Measurements from ENCODE around the gene LARGE1.

Gene LARGE1

GRCh38 chr22:33476716-33477115 is 443.6 kb downstream of the LARGE1 start:
- DNase-seq (ENCODE audit: low read depth): peak; percentile 53
- TF ChIP-seq, protein P1, sequence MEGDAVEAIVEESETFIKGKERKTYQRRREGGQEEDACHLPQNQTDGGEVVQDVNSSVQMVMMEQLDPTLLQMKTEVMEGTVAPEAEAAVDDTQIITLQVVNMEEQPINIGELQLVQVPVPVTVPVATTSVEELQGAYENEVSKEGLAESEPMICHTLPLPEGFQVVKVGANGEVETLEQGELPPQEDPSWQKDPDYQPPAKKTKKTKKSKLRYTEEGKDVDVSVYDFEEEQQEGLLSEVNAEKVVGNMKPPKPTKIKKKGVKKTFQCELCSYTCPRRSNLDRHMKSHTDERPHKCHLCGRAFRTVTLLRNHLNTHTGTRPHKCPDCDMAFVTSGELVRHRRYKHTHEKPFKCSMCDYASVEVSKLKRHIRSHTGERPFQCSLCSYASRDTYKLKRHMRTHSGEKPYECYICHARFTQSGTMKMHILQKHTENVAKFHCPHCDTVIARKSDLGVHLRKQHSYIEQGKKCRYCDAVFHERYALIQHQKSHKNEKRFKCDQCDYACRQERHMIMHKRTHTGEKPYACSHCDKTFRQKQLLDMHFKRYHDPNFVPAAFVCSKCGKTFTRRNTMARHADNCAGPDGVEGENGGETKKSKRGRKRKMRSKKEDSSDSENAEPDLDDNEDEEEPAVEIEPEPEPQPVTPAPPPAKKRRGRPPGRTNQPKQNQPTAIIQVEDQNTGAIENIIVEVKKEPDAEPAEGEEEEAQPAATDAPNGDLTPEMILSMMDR (IDR thresholded peaks at IDR 0.05; ENCODE audit: low read depth, low read length): no peak
- no peak for TF ChIP-seq MYC (IDR thresholded peaks at IDR 0.05; ENCODE audit: low read depth, low read length)
- no peak for TF ChIP-seq MAX (IDR thresholded peaks at IDR 0.05; ENCODE audit: low read depth, low read length)
- TF ChIP-seq POLR2A (IDR thresholded peaks at IDR 0.05; ENCODE audit: extremely low read depth, insufficient read length): no peak

DNA sequence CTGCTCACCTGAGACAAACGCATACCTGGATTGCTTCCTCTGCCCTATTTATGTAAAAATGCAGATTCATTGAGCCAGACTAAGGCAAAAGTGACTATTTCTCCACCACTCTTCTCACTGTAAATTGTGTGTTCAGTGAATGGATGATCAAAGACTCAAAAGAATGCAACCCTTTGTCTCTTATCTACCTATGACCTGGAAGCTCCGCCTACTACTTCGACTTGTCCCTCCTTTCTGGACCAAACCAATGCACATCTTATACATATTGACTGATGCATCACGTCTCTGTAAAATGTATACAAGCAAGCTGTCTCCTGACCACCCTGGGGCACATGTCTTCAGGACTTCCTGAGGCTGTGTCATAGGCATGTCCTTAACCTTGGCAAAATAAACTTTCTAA is 444.1 kb downstream of the LARGE1 start:
- no peak overlapping the region for H3K4me3 ChIP-seq (ENCODE audit: low read depth, low read length)
- no peak for DNase-seq (ENCODE audit: low read depth)
- TF ChIP-seq MYC (IDR thresholded peaks at IDR 0.05; ENCODE audit: low read depth, low read length): no peak
- TF ChIP-seq, protein P1 (IDR thresholded peaks at IDR 0.05; ENCODE audit: low read depth, low read length): no peak

More at GRCh38 chr22:33476716-33477115, 443.6 kb downstream of the LARGE1 start:
- no peak overlapping the region for H3K4me3 ChIP-seq (ENCODE audit: low read depth, low read length)

DNA sequence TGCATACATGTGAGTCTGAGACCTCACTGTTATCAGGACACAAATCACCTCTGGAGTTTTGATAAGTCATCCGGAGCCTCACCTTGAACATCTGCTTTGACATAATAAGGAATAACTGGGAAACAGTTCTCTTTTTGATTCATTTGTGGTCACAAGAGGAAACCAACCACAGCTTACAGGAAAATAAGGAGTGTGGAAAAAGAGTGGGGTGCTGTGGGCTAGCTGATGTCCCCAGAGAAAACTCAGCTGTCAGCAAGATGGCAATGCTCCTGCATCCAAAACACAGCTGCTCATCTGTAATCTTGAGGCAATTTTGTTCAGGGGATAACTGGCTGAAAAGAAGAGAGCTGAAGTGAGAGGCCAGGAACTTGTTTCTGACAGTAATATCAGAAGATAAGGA is 445.7 kb downstream of the LARGE1 start:
- TF ChIP-seq, protein P1 (IDR thresholded peaks at IDR 0.05; ENCODE audit: low read depth, low read length): no peak
- TF ChIP-seq MAX (IDR thresholded peaks at IDR 0.05; ENCODE audit: low read depth, low read length) (no peak), POLR2A (IDR thresholded peaks at IDR 0.05; ENCODE audit: extremely low read depth, insufficient read length) (no peak), MYC (IDR thresholded peaks at IDR 0.05; ENCODE audit: low read depth, low read length) (no peak)
- no peak for DNase-seq (ENCODE audit: low read depth)
- H3K4me3 ChIP-seq (ENCODE audit: low read depth, low read length): no peak overlapping the region

GRCh38 chr22:33472462-33473344 is 447.6 kb downstream of the LARGE1 start:
- DNase-seq (ENCODE audit: low read depth): no peak
- H3K4me3 ChIP-seq (ENCODE audit: low read depth, low read length): no peak overlapping the region
- TF ChIP-seq POLR2A (IDR thresholded peaks at IDR 0.05; ENCODE audit: extremely low read depth, insufficient read length): no peak
- TF ChIP-seq MYC (IDR thresholded peaks at IDR 0.05; ENCODE audit: low read depth, low read length): no peak
- TF ChIP-seq, protein P1 (IDR thresholded peaks at IDR 0.05; ENCODE audit: low read depth, low read length): no peak
- no peak for TF ChIP-seq MAX (IDR thresholded peaks at IDR 0.05; ENCODE audit: low read depth, low read length)

- TF ChIP-seq POLR2A (IDR thresholded peaks at IDR 0.05; ENCODE audit: extremely low read depth, insufficient read length) (no peak), MYC (IDR thresholded peaks at IDR 0.05; ENCODE audit: low read depth, low read length) (no peak), MAX (IDR thresholded peaks at IDR 0.05; ENCODE audit: low read depth, low read length) (no peak)
- TF ChIP-seq, protein P1 (IDR thresholded peaks at IDR 0.05; ENCODE audit: low read depth, low read length): no peak
- no peak overlapping the region for H3K4me3 ChIP-seq (ENCODE audit: low read depth, low read length)
- DNase-seq (ENCODE audit: low read depth): no peak
These were observed 449.8 kb downstream of the LARGE1 start for GRCh38 chr22:33470456-33470855.

Data from NB4 (cell line).